DMS 273 (cell line): Measurements from ENCODE around the gene PRKACA.
"Not testable (repeated sequence)": the region's sequence is repeated elsewhere in the genome, so short reads cannot be mapped to it uniquely, and the experiment has no call there.

Experiments used
- DNase-seq: peaks from one replicate; lab custom pipeline; 2025; ENCODE audit not compliant: unreplicated experiment; lab: John Stamatoyannopoulos, UW

PRKACA gene

GRCh38 chr19:14052470-14052869 lies 65.1 kb downstream of the PRKACA start:
- no peak for DNase-seq

DNA sequence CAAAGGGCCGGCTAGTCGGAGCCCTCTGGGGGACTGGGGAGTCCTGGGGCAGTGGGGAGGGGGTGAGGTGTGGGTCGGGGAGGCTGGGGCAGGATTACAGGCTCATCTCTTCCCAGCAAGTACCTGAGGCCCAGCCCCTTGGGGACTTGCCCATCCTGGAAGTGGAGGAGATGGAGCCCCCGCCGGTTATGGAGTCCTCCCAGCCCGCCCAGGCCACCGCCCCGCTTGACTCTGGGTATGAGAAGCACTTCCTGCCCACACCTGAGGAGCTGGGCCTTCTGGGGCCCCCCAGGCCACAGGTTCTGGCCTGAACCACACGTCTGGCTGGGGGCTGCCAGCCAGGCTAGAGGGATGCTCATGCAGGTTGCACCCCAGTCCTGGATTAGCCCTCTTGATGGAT lies 65.6 kb downstream of the PRKACA start:
- DNase-seq, result no peak

DNA sequence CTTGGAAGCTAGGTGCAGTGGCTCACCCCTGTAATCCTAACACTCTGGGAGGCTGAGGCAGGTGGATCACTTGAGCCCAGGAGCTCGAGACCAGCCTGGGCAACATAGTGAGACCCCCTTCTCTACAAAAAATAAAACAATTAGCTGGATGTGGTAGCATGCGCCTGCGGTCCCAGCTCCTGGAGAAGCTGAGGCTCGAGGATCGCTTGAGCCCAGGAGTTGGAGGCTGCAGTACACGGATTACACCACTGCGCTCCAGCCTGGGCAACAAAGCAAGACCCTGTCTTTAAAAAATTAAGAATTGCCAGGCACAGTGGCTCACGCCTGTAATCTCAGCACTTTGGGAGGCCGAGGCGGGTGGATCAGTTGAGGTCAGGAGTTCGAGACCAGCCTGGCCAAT lies 66.6 kb downstream of the PRKACA start:
- DNase-seq, result not testable (repeated sequence)

- no peak for DNase-seq
Measured at GRCh38 chr19:14050512-14050911, 67.0 kb downstream of the PRKACA start.

- DNase-seq, result peak; percentile 72
Measured at GRCh38 chr19:14048443-14049153, 69.0 kb downstream of the PRKACA start.

DNA sequence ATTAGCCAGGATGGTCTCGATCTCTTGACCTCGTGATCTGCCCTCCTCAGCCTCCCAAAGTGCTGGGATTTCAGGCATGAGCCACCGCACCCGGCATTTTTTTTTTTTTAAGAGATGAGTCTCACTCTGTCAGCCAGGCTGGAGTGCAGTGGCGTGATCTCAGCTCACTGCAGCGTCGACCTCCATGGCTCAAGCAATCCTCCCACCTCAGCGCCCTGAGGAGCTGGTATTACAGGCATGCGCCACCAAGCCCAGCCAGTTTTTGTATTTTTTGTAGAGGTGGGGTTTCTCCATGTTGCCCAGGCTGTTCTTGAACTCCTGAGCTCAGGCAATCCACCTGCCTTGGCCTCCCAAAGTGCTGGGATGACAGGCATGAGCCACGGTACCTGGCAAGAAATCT lies 69.7 kb downstream of the PRKACA start:
- DNase-seq, result not testable (repeated sequence)

DNA sequence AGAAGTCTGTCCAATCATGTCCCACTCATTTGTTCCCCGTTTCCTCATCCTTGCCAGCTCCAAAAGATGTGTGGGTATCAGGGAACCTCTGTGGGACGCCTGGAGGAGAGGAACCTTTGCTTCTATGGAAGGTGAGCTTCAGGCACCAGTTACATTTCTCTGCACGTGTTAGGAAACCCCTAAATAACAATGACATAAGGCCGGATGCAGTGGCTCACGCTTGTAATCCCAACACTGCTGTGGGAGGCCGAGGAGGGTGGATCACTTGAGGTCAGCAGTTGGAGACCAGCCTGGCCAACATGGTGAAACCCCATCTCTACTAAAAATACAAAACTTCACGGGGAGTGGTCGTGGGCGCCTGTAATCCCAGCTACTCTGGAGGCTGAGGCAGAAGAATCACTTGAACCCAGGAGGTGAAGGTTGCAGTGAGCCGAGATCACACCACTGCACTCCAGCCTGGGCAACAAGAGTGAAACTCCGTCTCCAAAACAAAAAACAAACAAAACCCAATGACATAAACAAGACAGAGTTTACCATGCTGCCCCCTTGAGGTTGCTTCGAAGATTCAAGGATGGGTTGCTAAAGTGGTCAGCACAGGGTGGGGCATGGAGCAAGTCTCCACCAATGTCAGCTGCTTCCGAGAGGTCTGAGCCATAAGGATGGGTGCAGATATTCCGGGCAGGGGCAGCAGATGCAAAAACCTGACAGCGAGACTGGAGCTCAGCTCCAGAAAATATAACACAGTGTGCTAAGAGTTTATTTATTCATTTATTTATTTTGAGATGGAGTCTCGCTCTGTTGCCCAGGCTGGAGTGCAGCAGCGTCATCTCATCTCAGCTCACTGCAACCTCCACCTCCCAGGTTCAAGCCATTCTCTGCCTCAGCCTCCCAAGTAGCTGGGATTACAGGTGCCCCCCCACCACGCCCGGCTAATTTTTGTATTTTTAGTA lies 74.6 kb downstream of the PRKACA start:
- DNase-seq, result peak; percentile 71
